Activated naive CD4-positive, alpha-beta T cell treated with anti-CD3 and anti-CD28 coated beads, Interleukin-2, amount 50 U/mL, for 72 hours (primary cell): Measurements from ENCODE around the gene KPNA4. TPM values are rescaled to one million over a fixed set of nuclear protein-coding genes. Genes with fewer than 3 reads are reported as not detected.
"Not testable (repeated sequence)": the region's sequence is repeated elsewhere in the genome, so short reads cannot be mapped to it uniquely, and the experiment has no call there.

Source experiments
- ATAC-seq, 2 donors: fragments of 150-1000 bp; cut with Tn5 transposase; 2 replicates each; pipeline ENCODE4 v1.10.0; 2021; ENCODE audit warnings: mild to moderate bottlenecking in 2 of 2, moderate library complexity in 2 of 2
- DNase-seq, 2 donors: peaks; one replicate each; pipeline ENCODE4 v3.0.0; 2021 to 2022; ENCODE audit warnings: low spot score in 2 of 2
- H3K27ac Mint-ChIP-seq, 2 donors: one replicate each; pipeline ENCODE4 v1.8.0; 2022; ENCODE audit warnings: mild to moderate bottlenecking in 2 of 2, mixed read lengths in 2 of 2
- H3K36me3 Mint-ChIP-seq, 2 donors: one replicate each; pipeline ENCODE4 v1.8.0; 2022; ENCODE audit warnings: mixed read lengths in 2 of 2
- H3K9me3 Mint-ChIP-seq, 2 donors: one replicate each; pipeline ENCODE4 v1.8.0; 2022; ENCODE audit warnings: mixed read lengths in 2 of 2
- total RNA-seq, 2 donors: library from RNA; stranded (reverse); gene quantifications; one replicate each; pipeline ENCODE4 v1.2.3, GENCODE V29; 2022

Gene KPNA4
- total RNA-seq, 2 donors from 2014 or later: 32.9 to 86.8 TPM

GRCh38 chr3:160577093-160577492 lies 11.7 kb upstream of the KPNA4 start:
- H3K27ac Mint-ChIP-seq: no peak overlapping the region
- ATAC-seq (no peak), DNase-seq (no peak)
- H3K9me3 Mint-ChIP-seq: peaks cover 11 to 13% of the 10 kb centered on the region in 2 donors
- H3K36me3 Mint-ChIP-seq: peaks cover 7 to 18% of the 10 kb centered on the region in 2 donors

GRCh38 chr3:160576621-160577020 lies 11.2 kb upstream of the KPNA4 start:
- Mint-ChIP-seq H3K9me3 (peaks cover 8 to 9% of the 10 kb centered on the region in 2 donors), H3K27ac (no peak overlapping the region), H3K36me3 (peaks cover 7 to 14% of the 10 kb centered on the region in 2 donors)
- ATAC-seq (no peak), DNase-seq (no peak)

GRCh38 chr3:160575589-160575988 lies 10.2 kb upstream of the KPNA4 start:
- Mint-ChIP-seq H3K9me3 (peaks cover 3 to 4% of the 10 kb centered on the region in 2 donors), H3K27ac (no peak overlapping the region), H3K36me3 (peaks cover 3% of the 10 kb centered on the region in 2 donors)
- DNase-seq (no peak), ATAC-seq (no peak)

- DNase-seq (no peak), ATAC-seq (no peak)
- Mint-ChIP-seq H3K27ac (no peak overlapping the region), H3K36me3 (no peaks in the 10 kb centered on the region), H3K9me3 (peaks cover 0 to 3% of the 10 kb centered on the region in 2 donors)
Measured at GRCh38 chr3:160574636-160575035, 9.3 kb upstream of the KPNA4 start.

GRCh38 chr3:160573955-160574525 lies 8.7 kb upstream of the KPNA4 start:
- H3K9me3 Mint-ChIP-seq, H3K36me3 Mint-ChIP-seq, H3K27ac Mint-ChIP-seq, DNase-seq, ATAC-seq: not testable (repeated sequence)

GRCh38 chr3:160569894-160570652 lies 4.7 kb upstream of the KPNA4 start:
- DNase-seq (no peak), ATAC-seq (no peak)
- Mint-ChIP-seq H3K36me3 (peaks cover 21 to 32% of the 10 kb centered on the region in 2 donors), H3K27ac (no peak overlapping the region), H3K9me3 (peaks cover 9% of the 10 kb centered on the region in 2 donors)

GRCh38 chr3:160568989-160569388 lies 3.6 kb upstream of the KPNA4 start:
- ATAC-seq (no peak), DNase-seq (no peak)
- H3K27ac Mint-ChIP-seq: no peak overlapping the region
- H3K36me3 Mint-ChIP-seq: peaks cover 26 to 38% of the 10 kb centered on the region in 2 donors
- H3K9me3 Mint-ChIP-seq: peaks cover 9% of the 10 kb centered on the region in 2 donors

GRCh38 chr3:160567774-160568173 lies 2.4 kb upstream of the KPNA4 start:
- Mint-ChIP-seq H3K36me3 (peaks cover 38 to 48% of the 10 kb centered on the region in 2 donors), H3K27ac (no peak overlapping the region), H3K9me3 (peaks cover 9% of the 10 kb centered on the region in 2 donors)
- DNase-seq: no peak
- ATAC-seq: no peak

GRCh38 chr3:160566499-160566898 lies 1.1 kb upstream of the KPNA4 start:
- peaks cover 9% of the 10 kb centered on the region in 2 donors for H3K9me3 Mint-ChIP-seq
- ATAC-seq (no peak), DNase-seq (no peak)
- peak overlapping the region; percentile 94 to 95 for H3K27ac Mint-ChIP-seq
- peaks cover 40 to 49% of the 10 kb centered on the region in 2 donors for H3K36me3 Mint-ChIP-seq

- Mint-ChIP-seq H3K9me3 (peaks cover 9% of the 10 kb centered on the region in 2 donors), H3K36me3 (peaks cover 40 to 49% of the 10 kb centered on the region in 2 donors), H3K27ac (peak overlapping the region; percentile 94 to 95)
- peak; percentile 60 to 72 for ATAC-seq
- DNase-seq: no peak
Measured at GRCh38 chr3:160564949-160565441, 376 bp downstream of the KPNA4 start.

GRCh38 chr3:160564258-160564911 lies 986 bp downstream of the KPNA4 start:
- peak overlapping the region; percentile 94 to 99 for H3K27ac Mint-ChIP-seq
- ATAC-seq (no peak), DNase-seq (peak in 1 of 2 donors; percentile 10)
- H3K9me3 Mint-ChIP-seq: peaks cover 9% of the 10 kb centered on the region in 2 donors
- H3K36me3 Mint-ChIP-seq: peaks cover 40 to 49% of the 10 kb centered on the region in 2 donors

- no peak overlapping the region for H3K27ac Mint-ChIP-seq
- DNase-seq (no peak), ATAC-seq (no peak)
- H3K9me3 Mint-ChIP-seq: peaks cover 0 to under 1% of the 10 kb centered on the region in 2 donors
- H3K36me3 Mint-ChIP-seq: peaks cover 31 to 39% of the 10 kb centered on the region in 2 donors
Measured at GRCh38 chr3:160562952-160563351, 2.4 kb downstream of the KPNA4 start.

- H3K9me3 Mint-ChIP-seq: no peaks in the 10 kb centered on the region
- ATAC-seq (no peak), DNase-seq (no peak)
- H3K27ac Mint-ChIP-seq: no peak overlapping the region
- H3K36me3 Mint-ChIP-seq: peaks cover 0 to 12% of the 10 kb centered on the region in 2 donors
Measured at GRCh38 chr3:160557571-160557970, 7.8 kb downstream of the KPNA4 start.

GRCh38 chr3:160556141-160556540 lies 9.2 kb downstream of the KPNA4 start:
- Mint-ChIP-seq H3K9me3 (peaks cover 3% of the 10 kb centered on the region in 2 donors), H3K36me3 (peaks cover 4 to 18% of the 10 kb centered on the region in 2 donors), H3K27ac (no peak overlapping the region)
- no peak for DNase-seq
- ATAC-seq: no peak

- peaks cover 14 to 30% of the 10 kb centered on the region in 2 donors for H3K36me3 Mint-ChIP-seq
- ATAC-seq (peak in 1 of 2 donors; percentile 13), DNase-seq (no peak)
- peaks cover 4 to 11% of the 10 kb centered on the region in 2 donors for H3K9me3 Mint-ChIP-seq
- H3K27ac Mint-ChIP-seq: no peak overlapping the region
Measured at GRCh38 chr3:160554980-160555379, 10.4 kb downstream of the KPNA4 start.

GRCh38 chr3:160553827-160554226 lies 11.5 kb downstream of the KPNA4 start:
- DNase-seq (no peak), ATAC-seq (no peak)
- Mint-ChIP-seq H3K27ac (no peak overlapping the region), H3K36me3 (peaks cover 14 to 41% of the 10 kb centered on the region in 2 donors), H3K9me3 (peaks cover 4 to 11% of the 10 kb centered on the region in 2 donors)

GRCh38 chr3:160546727-160547126 lies 18.6 kb downstream of the KPNA4 start:
- DNase-seq: no peak
- H3K27ac Mint-ChIP-seq: no peak overlapping the region
- H3K9me3 Mint-ChIP-seq: peaks cover 8 to 26% of the 10 kb centered on the region in 2 donors
- ATAC-seq: no peak
- peaks cover 14 to 47% of the 10 kb centered on the region in 2 donors for H3K36me3 Mint-ChIP-seq
